B cell (primary cell): ENCODE measurements around the gene PALD1. TPM values are rescaled to one million over a fixed set of nuclear protein-coding genes. Genes with fewer than 3 reads are reported as not detected.

Experiments
- ATAC-seq: fragments of 200-7000 bp; cut with Tn5 transposase; one replicate; pipeline ENCODE4 v1.10.0; 2021; ENCODE audit warnings: low read depth, mild to moderate bottlenecking, moderate number of reproducible peaks, moderate library complexity
- CTCF ChIA-PET: fragments of 350-600 bp; sonication (Branson Sonifier 250); formaldehyde crosslinking; loops from one replicate; lab custom pipeline; 2021; ENCODE audit warnings: antibody characterized with exemption, inconsistent platforms; lab: Charles Lee
- POLR2A ChIA-PET: fragments of 350-600 bp; sonication (Branson Sonifier 250); formaldehyde crosslinking; loops from one replicate; lab custom pipeline; 2021; ENCODE audit warnings: antibody characterized with exemption; lab: Charles Lee
- DNase-seq: peaks from one replicate; pipeline ENCODE4 v3.0.0; 2013
- H2AFZ ChIP-seq: 2 replicates; pipeline ENCODE4 v1.6.1; 2012; ENCODE audit warnings: mild to moderate bottlenecking, low read depth, low read length; ENCODE audit not compliant: insufficient read depth, poor library complexity, severe bottlenecking
- H3K27ac ChIP-seq, 2 donors: 1 replicate in 1 of 2; 2 replicates in 1 of 2; pipeline ENCODE4 v1.5.1; 2012 to 2013; ENCODE audit warnings: low read length in 2 of 2, mild to moderate bottlenecking in 2 of 2, moderate library complexity in 1 of 2
- H3K27me3 ChIP-seq, 4 experiments: fragments of 200-600 bp in 1 of 4; sonication (generic) in 1 of 4; replicated peaks in 1 of 4; 1 replicate in 2 of 4; 2 replicates in 2 of 4; pipeline versions ENCODE4 v1.6.1 to v1.7.0; 2013 to 2016; ENCODE audit warnings: low read length in 3 of 4, mild to moderate bottlenecking in 2 of 4, mixed read lengths in 1 of 4, moderate library complexity in 1 of 4; ENCODE audit not compliant: insufficient read depth in 4 of 4, control insufficient read depth in 3 of 4; ENCODE audit errors: control extremely low read depth in 1 of 4
- H3K36me3 ChIP-seq, 2 experiments: replicated peaks in 1 of 2; 1 replicate in 1 of 2; 2 replicates in 1 of 2; pipeline versions ENCODE4 v1.6.1 to v1.7.1; 2013; ENCODE audit warnings: low read length in 1 of 2; ENCODE audit not compliant: insufficient read depth in 2 of 2, control insufficient read depth in 1 of 2; ENCODE audit errors: control extremely low read depth in 1 of 2, extremely low read depth in 1 of 2
- H3K4me1 ChIP-seq, 2 donors: fragments of 200-600 bp in 1 of 2; sonication (generic) in 1 of 2; 1 replicate in 1 of 2; 2 replicates in 1 of 2; pipeline versions ENCODE4 v1.5.1 to v1.6.1; 2013 to 2017; ENCODE audit warnings: low read length in 2 of 2; ENCODE audit not compliant: control insufficient read depth in 2 of 2, insufficient read depth in 2 of 2
- H3K4me2 ChIP-seq: replicated peaks from 2 replicates; pipeline ENCODE3; 2012; ENCODE audit warnings: mild to moderate bottlenecking, low read depth, low read length; ENCODE audit not compliant: poor library complexity, severe bottlenecking
- H3K4me3 ChIP-seq, 5 experiments: fragments of 200-600 bp in 1 of 5; sonication (generic) in 1 of 5; 1 replicate in 3 of 5; 2 replicates in 2 of 5; pipeline versions ENCODE4 v1.5.1 to v1.7.0; 2011 to 2016; ENCODE audit warnings: low read length in 4 of 5, mild to moderate bottlenecking in 4 of 5, low read depth in 2 of 5, control low read depth in 1 of 5, moderate library complexity in 1 of 5; ENCODE audit not compliant: insufficient read depth in 1 of 5; ENCODE audit errors: control extremely low read depth in 1 of 5, extremely low read depth in 1 of 5
- H3K79me2 ChIP-seq: fragments of 200-600 bp; sonication (generic); one replicate; pipeline ENCODE4 v1.6.0; 2016; ENCODE audit warnings: low read length; ENCODE audit not compliant: control insufficient read depth, insufficient read depth
- H3K9ac ChIP-seq: fragments of 200-600 bp; sonication (generic); 2 replicates; pipeline ENCODE4 v1.6.1; 2017; ENCODE audit warnings: mild to moderate bottlenecking, low read length, moderate library complexity
- H3K9me3 ChIP-seq, 3 donors: one replicate each; pipeline versions ENCODE4 v1.6.1 to v1.7.1; 2013; ENCODE audit warnings: low read length in 2 of 3; ENCODE audit not compliant: control insufficient read depth in 2 of 3, insufficient read depth in 1 of 3; ENCODE audit errors: control extremely low read depth in 1 of 3
- H4K20me1 ChIP-seq: 2 replicates; pipeline ENCODE4 v1.6.0; 2012; ENCODE audit warnings: mild to moderate bottlenecking, low read length; ENCODE audit not compliant: insufficient read depth, control insufficient read depth, poor library complexity, severe bottlenecking
- H3K27ac Mint-ChIP-seq: one replicate; pipeline ENCODE4 v1.8.0; 2021; ENCODE audit warnings: mixed read lengths
- H3K27me3 Mint-ChIP-seq: one replicate; pipeline ENCODE4 v1.8.0; 2021; ENCODE audit warnings: mixed read lengths
- H3K4me1 Mint-ChIP-seq: one replicate; pipeline ENCODE4 v1.8.0; 2021; ENCODE audit warnings: mixed read lengths
- H3K4me3 Mint-ChIP-seq: one replicate; pipeline ENCODE4 v1.8.0; 2021; ENCODE audit warnings: mixed read lengths
- H3K9me3 Mint-ChIP-seq: one replicate; pipeline ENCODE4 v1.8.0; 2022; ENCODE audit warnings: mixed read lengths; ENCODE audit not compliant: insufficient read depth
- EZH2 ChIP-seq: IDR thresholded peaks from 2 replicates; pipeline ENCODE4 v1.6.1; 2012; ENCODE audit warnings: borderline replicate concordance, low read depth, mild to moderate bottlenecking, moderate library complexity, low read length; ENCODE audit not compliant: insufficient read depth, poor library complexity, severe bottlenecking
- WGBS: methylation state at CpG from one replicate; pipeline ENCODE4 v1.1.5; 2013; ENCODE audit warnings: missing lambda C conversion rate; ENCODE audit not compliant: insufficient coverage; 5-methylcytosine and 5-hydroxymethylcytosine counted together
- intact Hi-C: fragments of 100-400 bp; cut with micrococcal nuclease; formaldehyde crosslinking; loops from one replicate; pipeline ENCODE4 v1.10.0; 2022
- polyA plus RNA-seq: library from polyadenylated mRNA; depleted of rRNA; stranded (reverse); fragments of >200 nt; gene quantifications from 2 replicates; pipeline ENCODE4 v1.2.3, GENCODE V29; 2012
- total RNA-seq, 2 donors: library from RNA; stranded (reverse); fragments of 120-200 nt in 1 of 2; gene quantifications; 1 replicate in 1 of 2; 2 replicates in 1 of 2; pipeline versions ENCODE4 v1.2.3 to v1.2.4, GENCODE V29; 2013 to 2022
- TF ChIP-seq, protein P1 (sequence below): fragments of 200-600 bp; IDR thresholded peaks from one replicate; pipeline ENCODE4 v1.8.0; 2022; ENCODE audit warnings: antibody characterized with exemption, mild to moderate bottlenecking

PALD1 gene
- total and polyA plus RNA-seq, 2 donors (not counting 1 experiment from before 2014, with no cell fraction given) = 2.2 to 2.8 TPM

DNA sequence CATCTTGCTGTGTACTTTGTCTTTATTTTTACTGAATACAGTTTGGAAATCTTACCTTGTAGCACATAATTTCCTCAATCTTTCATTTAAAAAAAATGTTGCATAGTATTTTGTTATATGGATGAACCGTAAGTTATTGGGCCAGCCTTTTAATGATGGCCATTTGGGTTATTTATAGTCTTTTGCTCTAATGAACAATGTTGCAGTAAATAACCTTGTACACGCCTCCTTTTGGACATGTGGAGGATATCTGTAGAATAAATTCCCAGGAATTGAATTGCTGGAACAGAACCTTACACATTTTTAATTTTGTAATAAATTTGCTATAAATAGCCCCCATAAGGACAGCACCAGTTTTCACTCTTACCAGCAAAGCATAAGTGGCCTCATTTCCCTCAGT is 136.6 kb downstream of the PALD1 start:
- H3K27ac Mint-ChIP-seq = no peak overlapping the region
- ATAC-seq (no peak), DNase-seq (no peak)
- H3K9me3 ChIP-seq = peaks cover 0 to 4% (median under 1%) of the 10 kb centered on the region in 3 donors
- H3K9me3 Mint-ChIP-seq = peaks cover 4% of the 10 kb centered on the region
- H2AFZ ChIP-seq = no peak overlapping the region
- no peak overlapping the region for H3K4me3 Mint-ChIP-seq
- intact Hi-C loops = no loop called here
- H3K79me2 ChIP-seq = no peaks in the 10 kb centered on the region
- no peak overlapping the region for H3K27ac ChIP-seq
- H3K9ac ChIP-seq = no peak overlapping the region
- TF ChIP-seq EZH2 = no peak
- TF ChIP-seq, protein P1, sequence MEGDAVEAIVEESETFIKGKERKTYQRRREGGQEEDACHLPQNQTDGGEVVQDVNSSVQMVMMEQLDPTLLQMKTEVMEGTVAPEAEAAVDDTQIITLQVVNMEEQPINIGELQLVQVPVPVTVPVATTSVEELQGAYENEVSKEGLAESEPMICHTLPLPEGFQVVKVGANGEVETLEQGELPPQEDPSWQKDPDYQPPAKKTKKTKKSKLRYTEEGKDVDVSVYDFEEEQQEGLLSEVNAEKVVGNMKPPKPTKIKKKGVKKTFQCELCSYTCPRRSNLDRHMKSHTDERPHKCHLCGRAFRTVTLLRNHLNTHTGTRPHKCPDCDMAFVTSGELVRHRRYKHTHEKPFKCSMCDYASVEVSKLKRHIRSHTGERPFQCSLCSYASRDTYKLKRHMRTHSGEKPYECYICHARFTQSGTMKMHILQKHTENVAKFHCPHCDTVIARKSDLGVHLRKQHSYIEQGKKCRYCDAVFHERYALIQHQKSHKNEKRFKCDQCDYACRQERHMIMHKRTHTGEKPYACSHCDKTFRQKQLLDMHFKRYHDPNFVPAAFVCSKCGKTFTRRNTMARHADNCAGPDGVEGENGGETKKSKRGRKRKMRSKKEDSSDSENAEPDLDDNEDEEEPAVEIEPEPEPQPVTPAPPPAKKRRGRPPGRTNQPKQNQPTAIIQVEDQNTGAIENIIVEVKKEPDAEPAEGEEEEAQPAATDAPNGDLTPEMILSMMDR = no peak
- H3K27me3 ChIP-seq = peaks cover 0 to 8% (median 0%) of the 10 kb centered on the region in 4 experiments
- ChIA-PET CTCF (no interaction called here), POLR2A (no interaction called here)
- no peaks in the 10 kb centered on the region for H3K4me1 Mint-ChIP-seq
- H3K27me3 Mint-ChIP-seq = peaks cover 37% of the 10 kb centered on the region
- WGBS = no CpG with 5 or more reads among the region's 2 CpGs
- H3K4me1 ChIP-seq = no peaks in the 10 kb centered on the region
- H4K20me1 ChIP-seq = no peaks in the 10 kb centered on the region
- H3K4me3 ChIP-seq = no peak overlapping the region
- no peak overlapping the region for H3K4me2 ChIP-seq
- no peaks in the 10 kb centered on the region for H3K36me3 ChIP-seq

DNA sequence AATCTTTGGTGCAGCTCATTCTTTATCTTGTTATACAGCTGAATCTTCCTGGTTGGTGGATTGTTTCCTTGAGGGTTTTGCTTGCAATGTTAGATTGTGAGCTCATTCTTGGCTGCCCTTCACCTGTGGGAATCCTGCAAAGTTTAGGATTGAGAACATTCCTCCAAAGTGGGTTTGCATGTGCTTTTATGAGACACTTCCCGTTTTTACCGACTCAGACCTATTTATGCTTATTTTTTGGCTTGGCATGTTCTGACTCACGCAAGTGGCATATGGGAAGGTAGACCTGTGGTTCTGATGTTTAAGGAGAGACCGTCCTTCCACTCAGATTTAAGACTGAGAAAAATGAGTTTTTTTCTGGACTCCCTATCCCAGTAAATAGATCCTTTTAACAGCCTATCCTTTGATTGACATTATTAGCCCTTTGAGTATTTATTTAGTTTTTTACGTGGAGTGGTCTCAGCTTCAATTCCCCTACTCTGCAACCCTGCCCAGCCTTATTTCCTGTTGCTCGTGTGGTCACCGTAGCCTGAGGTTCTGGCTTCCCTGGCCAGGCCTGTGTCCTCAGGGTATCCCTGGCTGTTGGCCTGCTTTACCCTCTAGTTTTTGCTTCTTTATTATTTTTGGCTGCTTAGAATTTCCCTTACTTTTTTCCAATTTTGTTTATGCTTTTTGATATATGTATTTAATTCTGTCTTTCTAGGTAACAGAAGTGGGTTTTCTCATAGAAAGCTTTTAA is 137.4 kb downstream of the PALD1 start:
- POLR2A ChIA-PET = no interaction called here
- H3K4me3 ChIP-seq = no peak overlapping the region
- no peak overlapping the region for H3K4me2 ChIP-seq
- Mint-ChIP-seq H3K4me1 (no peaks in the 10 kb centered on the region), H3K9me3 (peaks cover 9% of the 10 kb centered on the region), H3K27ac (no peak overlapping the region), H3K27me3 (peaks cover 37% of the 10 kb centered on the region), H3K4me3 (no peak overlapping the region)
- intact Hi-C loops = no loop called here
- H3K27ac ChIP-seq = no peak overlapping the region
- no peak for TF ChIP-seq EZH2
- TF ChIP-seq, protein P1 = no peak
- ATAC-seq (no peak), DNase-seq (no peak)
- peaks cover 0 to 8% (median 0%) of the 10 kb centered on the region in 4 experiments for H3K27me3 ChIP-seq
- CTCF ChIA-PET = no interaction called here
- no peak overlapping the region for H3K9ac ChIP-seq
- H2AFZ ChIP-seq = no peak overlapping the region
- no peaks in the 10 kb centered on the region for H3K36me3 ChIP-seq
- no peaks in the 10 kb centered on the region for H3K79me2 ChIP-seq
- H3K9me3 ChIP-seq = peaks cover 0 to 9% (median 6%) of the 10 kb centered on the region in 3 donors
- no peaks in the 10 kb centered on the region for H4K20me1 ChIP-seq
- 40% methylated on average over 1 of the region's 7 CpGs for WGBS
- H3K4me1 ChIP-seq = no peaks in the 10 kb centered on the region
